NCI-H146 treated with DMSO at 0.1 percent for 48 hours (cell line): Measurements from ENCODE around the gene BRIP1.
"Not testable (repeated sequence)": the region's sequence is repeated elsewhere in the genome, so short reads cannot be mapped to it uniquely, and the experiment has no call there.

ENCODE experiments used
- DNase-seq: peaks from one replicate; lab custom pipeline; 2025; ENCODE audit not compliant: unreplicated experiment; lab: John Stamatoyannopoulos, UW

The BRIP1 gene

GRCh38 chr17:61862975-61863800 is at the start of gene BRIP1:
Gene BRIP1 (minus strand): TSS chr17:61863528. CDS start chr17:61861539, 1,989 bp downstream.
- peak; percentile 84 for DNase-seq

GRCh38 chr17:61908292-61909037 is 45.1 kb upstream of the BRIP1 start:
- DNase-seq: no peak

- DNase-seq: no peak
These were observed 44.0 kb upstream of the BRIP1 start for GRCh38 chr17:61907361-61907760.

DNA sequence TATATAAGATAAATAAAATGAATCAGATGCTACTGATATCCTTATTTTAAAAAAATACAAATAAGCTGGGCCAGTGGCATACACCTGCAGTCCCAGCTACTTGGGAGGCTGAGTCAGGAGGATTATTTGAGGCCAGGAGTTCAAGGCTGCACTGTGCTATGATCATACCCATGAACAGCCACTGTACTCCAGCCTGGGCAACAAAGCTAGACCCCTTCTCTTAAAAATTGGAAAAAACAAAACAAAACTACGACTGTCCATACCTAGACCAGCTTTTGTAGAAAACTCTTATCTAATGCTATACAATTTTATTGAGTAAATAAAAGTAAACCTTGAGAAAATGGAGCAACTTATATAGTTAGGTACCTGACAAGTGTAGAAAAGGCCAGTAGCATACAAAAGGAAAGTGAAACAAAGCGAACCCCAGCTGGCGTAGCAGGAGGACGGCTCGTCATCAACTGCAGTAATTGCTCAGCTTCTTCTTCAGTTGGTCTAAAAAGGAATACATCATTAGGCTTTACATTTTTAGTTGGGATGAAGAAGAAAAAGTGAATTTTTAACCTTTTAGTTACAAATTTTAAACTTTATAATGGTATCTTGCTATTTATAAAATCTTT is 40.9 kb upstream of the BRIP1 start:
- no peak for DNase-seq

GRCh38 chr17:61903251-61903650 is 39.9 kb upstream of the BRIP1 start:
- DNase-seq: no peak

GRCh38 chr17:61897548-61898180 is 34.3 kb upstream of the BRIP1 start:
- DNase-seq: no peak

GRCh38 chr17:61895391-61895790 is 32.1 kb upstream of the BRIP1 start:
- DNase-seq: no peak

- DNase-seq: not testable (repeated sequence)
These were observed 31.0 kb upstream of the BRIP1 start for GRCh38 chr17:61894310-61894709.

- not testable (repeated sequence) for DNase-seq
These were observed 24.4 kb upstream of the BRIP1 start for GRCh38 chr17:61887733-61888132.

DNA sequence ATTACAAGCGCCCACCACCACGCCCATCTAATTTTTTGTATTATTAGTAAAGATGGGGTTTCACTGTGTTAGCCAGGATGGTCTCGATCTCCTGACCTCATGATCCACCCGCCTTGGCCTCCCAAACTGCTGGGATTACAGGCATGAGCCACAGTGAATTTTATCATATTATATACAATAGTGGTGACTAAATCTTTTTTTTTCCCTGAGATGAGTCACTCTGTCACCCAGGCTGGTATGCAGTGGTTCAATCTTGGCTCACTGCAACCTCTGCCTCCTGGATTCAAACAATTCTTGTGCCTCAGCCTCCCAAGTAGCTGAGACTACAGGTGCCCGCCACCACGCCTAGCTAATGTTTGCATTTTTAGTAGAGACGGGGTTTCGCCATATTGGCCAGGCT is 22.5 kb upstream of the BRIP1 start:
- not testable (repeated sequence) for DNase-seq

DNA sequence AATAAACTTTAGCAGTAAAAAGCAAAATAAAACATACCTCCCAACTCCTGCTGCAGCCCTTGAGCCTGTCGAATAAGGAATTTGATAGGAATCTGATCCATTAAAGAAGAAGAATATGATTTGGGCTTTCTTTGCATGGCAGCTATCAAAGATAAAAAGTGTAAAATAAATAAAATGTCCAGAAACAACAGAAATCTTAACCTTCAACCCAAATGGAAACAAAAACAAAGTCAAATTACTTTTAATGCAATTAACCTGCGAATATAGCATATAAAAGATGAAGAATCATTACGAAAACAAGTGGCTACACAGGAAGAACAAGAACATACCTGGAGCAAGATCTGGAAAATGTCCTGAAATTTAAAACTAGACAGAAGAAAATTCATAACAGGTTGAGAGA is 21.5 kb upstream of the BRIP1 start:
- no peak for DNase-seq

- no peak for DNase-seq
These were observed 17.3 kb upstream of the BRIP1 start for GRCh38 chr17:61880589-61881102.

GRCh38 chr17:61878984-61879612 is 15.8 kb upstream of the BRIP1 start:
- no peak for DNase-seq

DNA sequence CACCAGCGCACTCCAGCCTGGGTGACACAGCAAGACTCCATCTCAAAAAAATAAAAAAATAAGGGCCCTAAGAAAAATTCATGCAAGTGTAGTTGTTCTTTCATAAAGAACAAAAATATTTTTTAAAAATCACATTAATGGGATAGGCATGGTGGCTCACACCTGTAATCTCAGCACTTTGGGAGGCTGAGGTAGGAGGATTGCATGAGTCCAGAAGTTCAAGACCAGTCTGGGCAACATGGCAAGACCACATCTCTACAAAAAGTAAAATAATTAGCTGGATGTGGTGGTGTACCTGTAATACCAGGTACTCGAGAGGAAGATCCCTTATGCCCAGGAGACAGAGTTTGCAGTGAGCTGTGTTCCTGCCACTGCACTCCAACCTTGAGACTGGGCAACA is 15.2 kb upstream of the BRIP1 start:
- no peak for DNase-seq

DNA sequence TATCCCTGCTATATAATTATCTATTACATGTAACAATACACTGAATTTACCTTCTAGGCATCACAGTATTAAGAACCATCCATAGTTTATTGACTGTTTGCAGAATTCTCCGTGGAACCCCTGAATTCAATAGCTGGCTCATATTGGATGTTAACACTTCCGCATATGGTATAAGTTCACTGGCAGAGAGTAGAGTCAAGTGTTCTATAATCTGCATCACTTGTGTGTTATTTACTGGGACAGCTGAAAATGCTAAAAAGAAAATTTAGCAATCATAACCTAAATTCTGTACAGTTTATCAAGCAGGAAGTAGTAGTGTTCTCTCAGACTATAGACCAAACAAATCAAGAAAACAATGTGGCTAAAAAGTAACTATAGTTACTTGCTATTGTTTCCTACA is 14.5 kb upstream of the BRIP1 start:
- DNase-seq: no peak

GRCh38 chr17:61875804-61876203 is 12.5 kb upstream of the BRIP1 start:
- DNase-seq: no peak

- DNase-seq: no peak
These were observed 12.0 kb upstream of the BRIP1 start for GRCh38 chr17:61875285-61875684.

DNA sequence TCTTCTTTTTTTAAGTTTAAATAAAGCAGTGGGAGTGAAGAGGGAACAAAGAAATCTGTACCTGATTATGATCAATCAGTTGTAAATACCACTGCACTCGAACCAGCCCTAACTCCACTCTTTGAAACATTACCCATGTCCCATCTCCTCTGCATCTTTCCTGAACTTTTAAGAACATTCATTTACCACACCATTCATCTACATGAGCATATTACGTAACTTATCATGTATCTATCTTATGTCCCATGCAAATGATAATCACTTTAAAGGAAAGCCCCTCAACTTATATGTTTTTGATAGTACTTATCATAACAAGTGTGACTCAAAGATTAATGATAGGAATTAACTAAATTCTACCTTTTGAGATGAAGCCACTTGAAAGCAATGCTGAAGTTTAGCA is 10.7 kb upstream of the BRIP1 start:
- no peak for DNase-seq

DNA sequence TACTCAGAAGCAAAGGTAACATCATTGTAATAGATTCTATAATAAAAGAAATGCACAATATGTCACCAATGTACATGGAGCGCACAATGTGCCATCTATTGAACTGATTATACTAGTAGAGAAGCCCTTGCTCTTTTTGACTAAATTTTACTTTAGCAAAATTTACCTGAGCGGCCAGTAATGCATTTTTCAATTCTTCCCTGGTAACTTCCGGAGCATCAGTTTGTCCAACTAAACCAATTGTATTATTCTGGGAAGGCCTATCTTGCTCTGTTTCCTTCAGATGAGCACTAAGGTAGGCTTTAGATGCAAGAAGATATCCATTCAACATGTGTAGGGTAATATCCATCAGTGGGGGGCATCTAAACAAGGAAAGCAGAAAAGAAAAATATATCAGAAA is 8.8 kb upstream of the BRIP1 start:
- no peak for DNase-seq

DNA sequence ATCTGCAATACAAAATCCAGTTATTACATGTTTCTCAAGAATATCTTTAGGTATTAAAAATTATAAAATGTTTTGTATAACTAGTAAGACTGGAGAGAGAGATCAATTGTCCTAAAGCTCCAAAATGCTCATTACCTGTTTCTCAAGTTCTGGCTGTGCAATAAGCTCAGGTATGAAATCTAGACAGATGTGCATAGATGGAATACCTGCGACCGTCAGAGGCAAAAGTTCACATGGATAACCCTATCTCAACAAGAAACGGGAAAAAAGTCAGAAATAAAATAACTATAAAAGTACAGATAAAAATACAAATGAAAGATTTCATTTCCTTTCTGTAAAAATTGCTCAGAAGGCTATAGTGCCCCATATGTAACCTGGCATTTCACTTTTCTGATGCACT is 5.8 kb upstream of the BRIP1 start:
- no peak for DNase-seq

DNA sequence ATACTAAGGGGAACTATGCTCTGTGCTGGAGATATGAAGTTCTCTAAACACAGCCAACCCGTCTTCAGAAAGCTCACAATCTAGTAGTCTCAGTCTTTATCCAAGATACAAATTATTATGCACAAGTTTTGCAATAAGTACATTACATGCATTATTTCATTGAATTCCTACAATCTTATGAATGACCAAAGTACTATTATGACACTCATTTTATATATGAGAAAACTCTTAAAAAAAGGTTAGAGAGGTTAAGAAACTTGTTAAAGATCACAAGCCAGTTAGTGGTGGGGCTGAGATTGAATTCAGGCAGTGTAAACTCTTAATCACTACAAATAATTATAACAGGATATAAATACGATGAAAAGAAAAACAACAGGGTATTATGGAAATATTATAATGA is 4.7 kb upstream of the BRIP1 start:
- no peak for DNase-seq
